GM23248 (cell line): ENCODE results near the gene SEPTIN10. TPM values are rescaled to one million over a fixed set of nuclear protein-coding genes. Genes with fewer than 3 reads are reported as not detected.
"Not testable (repeated sequence)": the region's sequence is repeated elsewhere in the genome, so short reads cannot be mapped to it uniquely, and the experiment has no call there.

Experiments used
- DNase-seq: peaks from one replicate; pipeline ENCODE4 v3.0.0-alpha.2; 2015
- H2AFZ ChIP-seq: fragments of 200-600 bp; sonication (generic); 2 replicates; pipeline ENCODE4 v1.6.1; 2016; ENCODE audit warnings: antibody characterized with exemption
- H3F3A ChIP-seq: fragments of 200-600 bp; sonication (generic); 2 replicates; pipeline ENCODE4 v1.6.1; 2016; ENCODE audit warnings: mild to moderate bottlenecking, antibody characterized with exemption, mixed run types; ENCODE audit not compliant: insufficient read depth
- H3K27ac ChIP-seq: fragments of 200-600 bp; sonication (generic); 2 replicates; pipeline ENCODE4 v1.5.1; 2016; ENCODE audit warnings: mild to moderate bottlenecking
- H3K27me3 ChIP-seq: fragments of 200-600 bp; sonication (generic); replicated peaks from 2 replicates; pipeline ENCODE4 v1.6.1; 2016; ENCODE audit warnings: mild to moderate bottlenecking; ENCODE audit not compliant: insufficient read depth
- H3K36me3 ChIP-seq: fragments of 200-600 bp; sonication (generic); 2 replicates; pipeline ENCODE4 v1.6.1; 2016; ENCODE audit warnings: low read depth, mild to moderate bottlenecking
- H3K4me1 ChIP-seq: fragments of 200-600 bp; sonication (generic); 2 replicates; pipeline ENCODE4 v1.6.1; 2016; ENCODE audit warnings: mild to moderate bottlenecking; ENCODE audit not compliant: insufficient read depth
- H3K4me2 ChIP-seq: fragments of 200-600 bp; sonication (generic); one replicate; pipeline ENCODE4 v1.6.1; 2016; ENCODE audit warnings: mild to moderate bottlenecking; ENCODE audit not compliant: unreplicated experiment
- H3K4me3 ChIP-seq: fragments of 200-600 bp; sonication (generic); 2 replicates; pipeline ENCODE4 v1.5.1; 2016; ENCODE audit warnings: mild to moderate bottlenecking
- H3K79me2 ChIP-seq: fragments of 200-600 bp; sonication (generic); 2 replicates; pipeline ENCODE4 v1.6.1; 2016; ENCODE audit warnings: mild to moderate bottlenecking; ENCODE audit not compliant: insufficient read depth
- H3K9ac ChIP-seq: fragments of 200-600 bp; sonication (generic); 2 replicates; pipeline ENCODE4 v1.6.1; 2016; ENCODE audit warnings: mild to moderate bottlenecking
- H3K9me2 ChIP-seq: fragments of 200-600 bp; sonication (generic); 2 replicates; pipeline ENCODE4 v1.6.1; 2016; ENCODE audit warnings: mixed run types, mild to moderate bottlenecking, moderate library complexity; ENCODE audit not compliant: insufficient read depth
- H3K9me3 ChIP-seq: fragments of 200-600 bp; sonication (generic); one replicate; pipeline ENCODE4 v1.6.1; 2017; ENCODE audit warnings: low read depth
- H4K20me1 ChIP-seq: fragments of 200-600 bp; sonication (generic); 2 replicates; pipeline ENCODE4 v1.6.0; 2016; ENCODE audit not compliant: insufficient read depth
- EZH2 ChIP-seq: fragments of 200-600 bp; sonication (generic); IDR thresholded peaks from 2 replicates; pipeline ENCODE4 v1.6.1; 2018; ENCODE audit warnings: antibody characterized with exemption, mild to moderate bottlenecking; ENCODE audit not compliant: insufficient read depth, poor library complexity, severe bottlenecking
- EZH2phosphoT487 ChIP-seq: fragments of 200-600 bp; sonication (generic); IDR thresholded peaks from 2 replicates; pipeline ENCODE4 v1.6.1; 2018; ENCODE audit warnings: antibody characterized with exemption, moderate library complexity, mild to moderate bottlenecking, low read depth; ENCODE audit not compliant: insufficient read depth
- WGBS, 2 experiments: methylation state at CpG; one replicate each; pipeline ENCODE4 v1.1.6; 2015 to 2017; ENCODE audit warnings: low lambda C conversion rate in 2 of 2, low coverage in 1 of 2; ENCODE audit errors: missing lambda C conversion rate in 2 of 2; 5-methylcytosine and 5-hydroxymethylcytosine counted together
- in situ Hi-C: fragments of 300-500 bp; cut with MboI; formaldehyde crosslinking; loops from 2 replicates; pipeline ENCODE4 v1.15.0; 2020
- polyA plus RNA-seq: library from polyadenylated mRNA; unstranded; fragments of >200 nt; fragmentation: Nextera tagmentation; extraction: Ambion mirVana; gene quantifications from 2 replicates; pipeline ENCODE4 v1.2.1, GENCODE V29; 2016
- total RNA-seq: library from RNA; depleted of rRNA; stranded (reverse); fragments of >200 nt; shearing (Covaris generic); gene quantifications from 2 replicates; pipeline ENCODE4 v1.2.3, GENCODE V29; 2014

The SEPTIN10 gene
- total and polyA plus RNA-seq, 2 experiments from 2014 or later = 142 to 152 TPM

DNA sequence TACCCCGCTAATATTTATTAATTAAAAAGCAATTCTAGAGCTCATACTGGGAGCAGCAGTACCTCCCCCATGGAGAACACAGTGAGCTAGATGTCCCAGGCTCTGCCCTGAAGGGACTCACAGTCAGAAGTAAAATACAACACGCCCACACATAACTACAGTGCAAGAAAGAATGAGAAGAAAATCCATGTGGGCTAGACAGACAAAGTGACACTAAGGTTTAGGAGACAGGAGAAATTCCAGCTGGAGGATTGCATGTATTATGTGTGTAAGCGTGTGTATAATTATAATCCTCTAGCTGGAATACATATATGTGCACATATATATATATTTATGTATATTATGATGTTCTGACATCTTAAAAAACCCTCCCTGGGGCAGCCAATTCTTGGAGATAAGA lies 16.1 kb upstream of the SEPTIN10 start:
- no peaks in the 10 kb centered on the region for H3K9me3 ChIP-seq
- H4K20me1 ChIP-seq = no peaks in the 10 kb centered on the region
- in situ Hi-C loops = no loop called here
- H2AFZ ChIP-seq = no peak overlapping the region
- H3K27ac ChIP-seq = no peak overlapping the region
- H3K36me3 ChIP-seq = no peaks in the 10 kb centered on the region
- H3K4me3 ChIP-seq = no peak overlapping the region
- H3K4me1 ChIP-seq = 0 out of 2 replicates have a peak, but pooled peaks cover 5% of the 10 kb centered on the region
- no peaks in the 10 kb centered on the region for H3K79me2 ChIP-seq
- peaks cover 5% of the 10 kb centered on the region; the same call in 1 of the 2 replicates for H3F3A ChIP-seq
- H3K9me2 ChIP-seq = no peaks in the 10 kb centered on the region
- no peak overlapping the region for H3K9ac ChIP-seq
- peak; percentile 45 for DNase-seq
- TF ChIP-seq EZH2 = no peak
- TF ChIP-seq EZH2phosphoT487 = no peak
- no peaks in the 10 kb centered on the region for H3K27me3 ChIP-seq
- 67 to 69% methylated on average over 3 of the region's 3 CpGs for WGBS, 2 experiments
- no peak overlapping the region for H3K4me2 ChIP-seq

DNA sequence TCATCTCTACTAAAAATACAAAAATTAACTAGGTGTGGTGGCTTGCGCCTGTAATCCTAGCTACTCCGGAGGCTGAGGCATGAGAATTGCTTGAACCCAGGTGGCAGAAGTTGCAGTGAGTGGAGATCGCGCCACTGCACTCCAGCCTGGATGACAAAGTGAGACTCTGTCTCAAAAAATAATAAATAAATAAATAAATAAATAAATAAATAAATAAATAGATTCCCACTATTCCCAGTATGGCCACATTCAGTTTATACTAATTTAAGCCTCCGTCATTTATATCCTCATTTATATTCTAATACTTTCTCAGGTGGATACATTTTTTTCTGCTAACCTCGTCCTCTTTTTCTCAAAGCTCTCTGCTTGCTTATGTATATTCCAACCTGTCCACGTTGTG lies 14.6 kb upstream of the SEPTIN10 start:
- H3K27me3 ChIP-seq, H3K9ac ChIP-seq, H3K4me3 ChIP-seq, H4K20me1 ChIP-seq, H3K79me2 ChIP-seq, H3K27ac ChIP-seq, H3K4me2 ChIP-seq, H3K4me1 ChIP-seq, H3K9me2 ChIP-seq, H3K9me3 ChIP-seq, DNase-seq, H3F3A ChIP-seq, H2AFZ ChIP-seq, H3K36me3 ChIP-seq, in situ Hi-C loops: not testable (repeated sequence)
- WGBS, 2 experiments = 85 to 90% methylated on average over 7 of the region's 7 CpGs

DNA sequence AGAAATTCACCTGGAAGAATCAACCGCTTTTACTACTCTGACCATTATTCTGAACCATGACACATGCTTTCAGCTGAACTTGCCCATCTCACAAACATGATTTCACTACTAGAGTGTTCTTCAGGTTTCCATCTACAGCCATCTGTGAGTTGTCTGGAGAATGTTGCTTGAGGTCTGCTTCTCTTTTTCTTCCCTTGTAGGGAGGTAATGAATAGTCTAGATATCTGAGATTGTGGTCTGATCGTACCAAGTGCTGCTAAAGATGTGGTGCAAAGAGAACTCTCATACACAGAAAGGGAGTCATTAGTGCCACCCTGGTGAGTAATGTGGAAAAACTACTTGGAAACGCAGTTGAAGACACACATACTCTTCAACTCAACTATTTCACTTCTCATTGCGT lies 10.6 kb upstream of the SEPTIN10 start:
- Histone ChIP-seq H3K4me1 (peaks cover 4% of the 10 kb centered on the region; the same call in 1 of the 2 replicates), H3K27ac (no peak overlapping the region), H2AFZ (no peak overlapping the region), H3K36me3 (no peaks in the 10 kb centered on the region), H4K20me1 (no peaks in the 10 kb centered on the region), H3K79me2 (no peaks in the 10 kb centered on the region), H3K9ac (no peak overlapping the region), H3K4me3 (no peak overlapping the region), H3K4me2 (no peak overlapping the region), H3K9me3 (no peaks in the 10 kb centered on the region), H3F3A (peaks cover 13% of the 10 kb centered on the region), H3K27me3 (no peaks in the 10 kb centered on the region), H3K9me2 (no peaks in the 10 kb centered on the region)
- DNase-seq = no peak
- TF ChIP-seq EZH2phosphoT487 (no peak), EZH2 (no peak)
- in situ Hi-C loops = no loop called here
- 79 to 88% methylated on average over 4 of the region's 4 CpGs for WGBS, 2 experiments

DNA sequence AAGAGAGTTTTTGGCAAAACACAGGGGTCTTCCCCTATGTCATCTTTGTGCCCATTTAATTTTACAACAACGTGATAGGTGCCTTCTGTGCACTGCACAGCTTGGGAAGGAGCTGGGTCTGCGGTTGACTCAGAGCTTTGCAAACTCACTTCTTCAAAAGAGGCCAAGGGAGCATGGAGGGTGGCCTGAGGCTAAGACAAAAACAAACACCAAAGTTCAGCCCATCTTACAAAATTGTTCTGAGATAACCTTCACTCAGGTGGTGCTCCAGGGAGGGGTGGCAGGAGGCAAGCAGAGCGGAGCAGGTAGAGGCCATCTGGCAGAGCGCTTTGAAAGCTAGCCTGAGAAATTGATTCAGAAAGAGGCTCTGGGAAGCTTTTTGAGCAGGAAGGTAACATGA lies 10.2 kb upstream of the SEPTIN10 start:
- H3K36me3 ChIP-seq = no peaks in the 10 kb centered on the region
- H3K4me2 ChIP-seq = no peak overlapping the region
- peaks cover 17% of the 10 kb centered on the region for H3F3A ChIP-seq
- H3K4me3 ChIP-seq = no peak overlapping the region
- H4K20me1 ChIP-seq = no peaks in the 10 kb centered on the region
- peaks cover 6% of the 10 kb centered on the region; the same call in 1 of the 2 replicates for H3K4me1 ChIP-seq
- WGBS, 2 experiments = 92 to 96% methylated on average over 4 of the region's 4 CpGs
- DNase-seq = no peak
- no peaks in the 10 kb centered on the region for H3K9me3 ChIP-seq
- in situ Hi-C loops = no loop called here
- H2AFZ ChIP-seq = no peak overlapping the region
- no peaks in the 10 kb centered on the region for H3K9me2 ChIP-seq
- H3K9ac ChIP-seq = no peak overlapping the region
- H3K27me3 ChIP-seq = no peaks in the 10 kb centered on the region
- TF ChIP-seq EZH2phosphoT487 = no peak
- TF ChIP-seq EZH2 = no peak
- 0 out of 2 replicates have a peak, but pooled peaks cover 1% of the 10 kb centered on the region for H3K79me2 ChIP-seq
- no peak overlapping the region for H3K27ac ChIP-seq

DNA sequence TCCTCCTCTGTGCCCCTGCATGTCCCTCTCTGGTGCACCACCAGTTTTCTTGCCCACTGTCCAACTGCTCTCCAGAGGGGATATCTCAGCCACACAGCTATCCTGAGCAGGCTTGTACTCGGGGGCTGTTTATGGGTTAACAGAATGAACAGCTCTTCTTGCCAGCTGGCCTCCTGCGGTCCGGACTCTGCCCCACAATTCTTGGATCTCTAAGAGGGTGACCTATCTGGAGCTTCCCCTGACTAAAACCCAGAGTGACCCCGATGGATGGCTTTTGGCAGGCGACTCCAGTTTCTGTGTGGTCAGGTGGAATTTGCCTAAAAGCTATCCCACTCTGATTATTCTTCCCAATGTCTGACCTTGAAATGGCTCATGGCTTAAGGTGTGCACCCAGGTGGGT lies 9.5 kb upstream of the SEPTIN10 start:
- H3K79me2 ChIP-seq = peaks cover 7% of the 10 kb centered on the region
- no peaks in the 10 kb centered on the region for H3K9me2 ChIP-seq
- in situ Hi-C loops = no loop called here
- DNase-seq = no peak
- 63 to 69% methylated on average over 5 of the region's 5 CpGs for WGBS, 2 experiments
- H3K27ac ChIP-seq = no peak overlapping the region
- H3K9me3 ChIP-seq = no peaks in the 10 kb centered on the region
- no peaks in the 10 kb centered on the region for H3K36me3 ChIP-seq
- H3K4me2 ChIP-seq = no peak overlapping the region
- no peaks in the 10 kb centered on the region for H3K27me3 ChIP-seq
- TF ChIP-seq EZH2phosphoT487 = no peak
- TF ChIP-seq EZH2 = no peak
- no peak overlapping the region for H3K4me3 ChIP-seq
- H3F3A ChIP-seq = peaks cover 23% of the 10 kb centered on the region
- no peaks in the 10 kb centered on the region for H4K20me1 ChIP-seq
- H3K4me1 ChIP-seq = peaks cover 6% of the 10 kb centered on the region; the same call in 1 of the 2 replicates
- H3K9ac ChIP-seq = no peak overlapping the region
- no peak overlapping the region for H2AFZ ChIP-seq
